Mucosa of descending colon (tissue), 3 donors: Measurements from ENCODE around the gene DAND5. TPM values are rescaled to one million over a fixed set of nuclear protein-coding genes. Genes with fewer than 3 reads are reported as not detected.
A peak's percentile ranks its signal among the peaks of the same experiment; 100 is the strongest.

Experiments used
- ATAC-seq: fragments of 200-7000 bp; cut with Tn5 transposase; one replicate; pipeline ENCODE4 v1.9.1; 2020; ENCODE audit warnings: mild to moderate bottlenecking, moderate library complexity
- DNase-seq, 3 donors: peaks; one replicate each; pipeline ENCODE4 v3.0.0-alpha.2; 2020
- H3K36me3 ChIP-seq: fragments of 200-600 bp; one replicate; pipeline ENCODE4 v1.8.0; 2021; ENCODE audit warnings: low read depth, mild to moderate bottlenecking
- H3K4me1 ChIP-seq: fragments of 200-600 bp; one replicate; pipeline ENCODE4 v1.8.0; 2021; ENCODE audit warnings: low read depth, mild to moderate bottlenecking
- H3K4me3 ChIP-seq: fragments of 200-600 bp; one replicate; pipeline ENCODE4 v1.8.0; 2021; ENCODE audit warnings: mild to moderate bottlenecking
- H3K9me3 ChIP-seq: fragments of 200-600 bp; one replicate; pipeline ENCODE4 v1.8.0; 2021; ENCODE audit warnings: mild to moderate bottlenecking
- CTCF ChIP-seq: fragments of 200-600 bp; IDR thresholded peaks from one replicate; pipeline ENCODE4 v1.8.0; 2022; ENCODE audit warnings: antibody characterized with exemption, mild to moderate bottlenecking
- intact Hi-C, 2 donors: fragments of 100-400 bp; cut with DNase I in 1 of 2; cut with micrococcal nuclease in 1 of 2; formaldehyde crosslinking; loops; one replicate each; pipeline versions ENCODE4 v1.11.0 to v1.11.1; 2022; cut with DNase I, micrococcal nuclease
- total RNA-seq, 3 donors: library from RNA; stranded (reverse); fragmentation: NEBNext Ultra II Directional in 2 of 3; extraction: Animal tissue kit (Norgen Biotek cat#: 25700) in 2 of 3; gene quantifications; one replicate each; pipeline versions ENCODE4 v1.2.1 to v1.2.4, GENCODE V29; 2021 to 2023
- donor health status: DM: no; HTN: no; CAD: no; lungs with moderate emphysema.
- donor health status: DM: no; HTN: no; CAD: no.
- donor health status: DM: no; HTN: yes; CAD: no.

DAND5 gene
- total RNA-seq, 3 donors from 2014 or later = 0.34 to 1.1 TPM; not detected in 1

GRCh38 chr19:13008926-13009787 lies 39.8 kb downstream of the DAND5 start:
- Histone ChIP-seq H3K4me1 (peaks cover 25% of the 10 kb centered on the region), H3K4me3 (no peak overlapping the region), H3K9me3 (no peaks in the 10 kb centered on the region), H3K36me3 (no peaks in the 10 kb centered on the region)
- ATAC-seq (no peak), DNase-seq (no peak)
- TF ChIP-seq CTCF = no peak
- intact Hi-C loops = no loop called here

GRCh38 chr19:13010038-13010991 lies 40.9 kb downstream of the DAND5 start:
- Histone ChIP-seq H3K4me3 (no peak overlapping the region), H3K9me3 (no peaks in the 10 kb centered on the region), H3K36me3 (no peaks in the 10 kb centered on the region), H3K4me1 (peaks cover 25% of the 10 kb centered on the region)
- ATAC-seq = no peak
- TF ChIP-seq CTCF = no peak
- intact Hi-C loops = no loop called here
- DNase-seq = peak in 1 of 3 donors; percentile 55

- H3K4me1 ChIP-seq = peaks cover 27% of the 10 kb centered on the region
- no peaks in the 10 kb centered on the region for H3K9me3 ChIP-seq
- intact Hi-C loops = no loop called here
- peak in 1 of 3 donors; percentile 46 for DNase-seq
- no peak for TF ChIP-seq CTCF
- ATAC-seq = no peak
- H3K36me3 ChIP-seq = no peaks in the 10 kb centered on the region
- no peak overlapping the region for H3K4me3 ChIP-seq
These were observed 41.7 kb downstream of the DAND5 start for GRCh38 chr19:13010992-13011652.

- intact Hi-C loops = no loop called here
- Histone ChIP-seq H3K4me1 (peaks cover 28% of the 10 kb centered on the region), H3K36me3 (no peaks in the 10 kb centered on the region), H3K9me3 (no peaks in the 10 kb centered on the region), H3K4me3 (no peak overlapping the region)
- peak in 1 of 3 donors; percentile 52 for DNase-seq
- TF ChIP-seq CTCF = no peak
- ATAC-seq = no peak
These were observed 42.4 kb downstream of the DAND5 start for GRCh38 chr19:13011653-13012389.

GRCh38 chr19:13012390-13012689 lies 43.0 kb downstream of the DAND5 start:
- Histone ChIP-seq H3K4me1 (peaks cover 26% of the 10 kb centered on the region), H3K9me3 (no peaks in the 10 kb centered on the region), H3K4me3 (no peak overlapping the region), H3K36me3 (no peaks in the 10 kb centered on the region)
- no peak for TF ChIP-seq CTCF
- intact Hi-C loops = no loop called here
- DNase-seq (no peak), ATAC-seq (no peak)
